Measurements from ENCODE around the gene TMEM170A.
"Not testable (repeated sequence)": the region's sequence is repeated elsewhere in the genome, so short reads cannot be mapped to it uniquely, and the experiment has no call there.

The TMEM170A gene, protein sequence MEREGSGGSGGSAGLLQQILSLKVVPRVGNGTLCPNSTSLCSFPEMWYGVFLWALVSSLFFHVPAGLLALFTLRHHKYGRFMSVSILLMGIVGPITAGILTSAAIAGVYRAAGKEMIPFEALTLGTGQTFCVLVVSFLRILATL

GRCh38 chr16:75464122-75464918 is at the start of gene TMEM170A:
TMEM170A (minus strand) TSS chr16:75464689; CDS start chr16:75464600, 89 bp downstream.
- H3K27ac Mint-ChIP-seq, result peak within 1 kb of the TSS; percentile 93
- ATAC-seq (peak; percentile 95), DNase-seq (ENCODE audit: low spot score in 2 of 2) (peak; percentile 99)
- H3K36me3 Mint-ChIP-seq, result peaks cover 16% of the 10 kb centered on the region
- peak within 1 kb of the TSS; percentile 92 for H3K4me3 Mint-ChIP-seq
- no peaks in the 10 kb centered on the region for H3K9me3 Mint-ChIP-seq
- peaks cover 49% of the 10 kb centered on the region for H3K4me1 Mint-ChIP-seq

DNA sequence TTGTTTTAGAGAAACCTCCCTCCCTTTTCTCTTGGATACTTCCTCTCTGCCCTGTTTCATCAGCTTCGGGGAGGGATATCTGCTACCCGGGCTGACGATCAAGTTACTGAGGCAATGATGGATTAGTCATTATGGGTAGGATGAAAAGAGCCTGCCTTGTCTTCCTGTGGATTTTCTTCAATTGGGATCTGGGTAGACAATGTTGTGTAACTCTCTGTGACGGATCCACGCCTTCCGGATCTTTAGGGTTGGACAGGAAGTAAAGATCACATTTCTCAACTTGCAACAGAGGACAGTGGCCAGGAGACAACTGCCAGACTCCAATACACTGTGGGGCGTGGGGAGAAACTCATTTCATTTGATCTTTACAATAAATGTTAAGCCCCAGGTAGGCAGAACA is 42.1 kb upstream of the TMEM170A start:
- H3K4me1 Mint-ChIP-seq, result no peaks in the 10 kb centered on the region
- DNase-seq (ENCODE audit: low spot score in 2 of 2), result no peak

GRCh38 chr16:75506107-75506506 is 41.6 kb upstream of the TMEM170A start:
- Mint-ChIP-seq H3K36me3 (no peaks in the 10 kb centered on the region), H3K4me3 (no peak overlapping the region), H3K4me1 (no peaks in the 10 kb centered on the region), H3K9me3 (no peaks in the 10 kb centered on the region), H3K27ac (no peak overlapping the region)
- DNase-seq (ENCODE audit: low spot score in 2 of 2) (no peak), ATAC-seq (no peak)

More for the DNA sequence above, 42.1 kb upstream of the TMEM170A start:
- no peak overlapping the region for H3K27ac Mint-ChIP-seq
- no peaks in the 10 kb centered on the region for H3K9me3 Mint-ChIP-seq
- H3K4me3 Mint-ChIP-seq, result no peak overlapping the region
- ATAC-seq, result no peak
- no peaks in the 10 kb centered on the region for H3K36me3 Mint-ChIP-seq

DNA sequence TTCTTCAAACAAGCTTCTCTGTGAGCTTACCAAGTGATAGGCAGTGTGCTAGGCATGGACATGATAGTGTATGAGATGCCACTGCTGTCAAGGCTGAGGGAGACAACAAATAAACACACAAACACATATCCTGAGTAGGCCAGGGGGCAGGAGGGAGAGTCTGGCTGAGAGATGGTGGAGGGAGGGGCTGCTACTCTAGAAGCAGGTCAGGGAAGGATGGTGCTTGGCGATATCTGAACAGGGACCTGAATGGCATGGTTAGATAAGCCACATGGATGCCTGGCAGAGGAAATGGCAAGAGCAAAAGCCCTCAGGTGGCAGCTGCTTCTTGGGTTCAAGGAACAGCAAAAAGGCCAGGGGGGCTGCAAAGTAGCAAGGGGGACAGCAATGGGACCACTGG is 39.3 kb upstream of the TMEM170A start:
- ATAC-seq, result no peak

GRCh38 chr16:75502916-75503605 is 38.6 kb upstream of the TMEM170A start:
- Mint-ChIP-seq H3K27ac (no peak overlapping the region), H3K36me3 (no peaks in the 10 kb centered on the region), H3K4me1 (no peaks in the 10 kb centered on the region), H3K9me3 (no peaks in the 10 kb centered on the region), H3K4me3 (no peak overlapping the region)
- DNase-seq (ENCODE audit: low spot score in 2 of 2), result no peak
- no peak for ATAC-seq

More for the DNA sequence above, 39.3 kb upstream of the TMEM170A start:
- no peaks in the 10 kb centered on the region for H3K4me1 Mint-ChIP-seq
- H3K36me3 Mint-ChIP-seq, result no peaks in the 10 kb centered on the region
- no peak for DNase-seq (ENCODE audit: low spot score in 2 of 2)
- H3K27ac Mint-ChIP-seq, result no peak overlapping the region
- no peaks in the 10 kb centered on the region for H3K9me3 Mint-ChIP-seq
- no peak overlapping the region for H3K4me3 Mint-ChIP-seq

DNA sequence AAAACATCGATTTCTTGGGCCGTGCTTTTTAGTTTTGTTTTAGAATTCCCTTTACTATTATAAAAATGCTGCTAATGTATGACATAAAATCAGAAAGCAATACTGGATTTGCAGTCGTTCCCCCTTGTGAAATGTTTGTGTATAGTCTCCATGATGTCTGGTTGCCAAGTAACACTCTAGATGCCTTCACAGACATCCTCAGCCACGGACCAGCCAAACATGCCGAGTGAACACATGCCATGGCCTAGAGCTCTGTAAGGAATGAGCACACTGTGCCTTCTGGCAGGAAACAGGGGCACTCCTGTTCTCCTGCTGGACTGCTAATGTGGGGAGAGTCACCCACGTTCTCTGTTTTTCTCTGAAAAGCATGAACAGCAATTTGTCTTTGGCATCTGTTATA is 37.3 kb upstream of the TMEM170A start:
- not testable (repeated sequence) for ATAC-seq; DNase-seq (ENCODE audit: low spot score in 2 of 2); H3K9me3 Mint-ChIP-seq; H3K36me3 Mint-ChIP-seq; H3K4me1 Mint-ChIP-seq; H3K27ac Mint-ChIP-seq; H3K4me3 Mint-ChIP-seq

DNA sequence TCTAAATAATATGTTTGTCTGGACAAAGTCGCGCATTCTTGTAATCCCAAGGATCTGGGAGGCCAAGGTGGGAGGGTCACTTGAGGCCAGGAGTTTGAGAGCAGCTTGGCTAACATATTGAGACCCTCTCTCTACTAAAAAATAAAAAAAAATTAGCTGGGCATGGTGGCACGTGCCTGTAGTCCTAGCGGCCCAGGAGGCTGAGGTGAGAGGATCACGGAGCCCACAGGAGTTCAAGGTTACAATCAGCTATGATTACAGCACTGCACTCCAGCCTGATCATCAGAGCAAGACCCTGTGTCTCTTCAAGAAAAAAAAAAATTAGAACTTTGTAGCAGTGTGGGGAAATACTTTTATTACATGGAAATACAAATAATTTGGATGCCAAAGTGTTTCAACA is 36.9 kb upstream of the TMEM170A start:
- H3K4me3 Mint-ChIP-seq, result no peak overlapping the region
- no peaks in the 10 kb centered on the region for H3K9me3 Mint-ChIP-seq
- H3K4me1 Mint-ChIP-seq, result no peaks in the 10 kb centered on the region
- no peak overlapping the region for H3K27ac Mint-ChIP-seq
- DNase-seq (ENCODE audit: low spot score in 2 of 2), result no peak
- H3K36me3 Mint-ChIP-seq, result no peaks in the 10 kb centered on the region
- no peak for ATAC-seq

DNA sequence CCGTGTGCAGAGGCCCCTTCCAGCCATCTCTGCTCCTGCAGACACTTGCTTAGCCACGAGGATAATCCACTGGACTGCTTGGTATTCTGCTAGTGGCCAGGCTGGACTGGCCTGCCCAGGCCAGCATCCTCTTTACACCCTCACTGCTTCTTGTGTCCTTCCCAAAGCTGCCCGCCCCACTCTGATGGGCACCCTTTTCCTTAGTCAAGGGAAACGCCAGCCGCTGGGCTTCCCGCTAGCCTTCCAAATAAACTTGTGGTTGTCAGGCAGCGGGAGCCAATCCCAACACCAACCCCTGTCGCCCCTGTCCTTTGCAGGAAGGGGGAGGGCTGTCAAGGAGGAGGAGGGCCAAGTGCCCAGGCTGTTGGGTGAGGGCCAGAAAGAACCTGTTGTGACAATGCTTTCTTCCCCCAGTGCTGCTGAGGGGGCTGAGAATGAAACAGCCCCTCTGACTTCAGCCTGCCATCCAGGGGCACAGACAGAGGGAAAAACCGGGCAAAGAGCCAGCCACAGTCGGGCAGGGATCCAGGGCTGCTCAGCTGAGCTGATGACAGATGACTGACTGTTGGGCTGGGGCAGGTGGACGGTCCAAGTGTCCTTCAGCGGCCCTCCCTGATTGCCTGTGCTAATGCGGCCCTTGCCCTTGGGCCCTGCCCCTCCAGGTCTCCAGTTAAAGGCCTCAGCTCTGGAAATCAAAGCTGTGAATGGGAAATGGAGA is 34.3 kb upstream of the TMEM170A start:
- H3K4me1 Mint-ChIP-seq; H3K27ac Mint-ChIP-seq; H3K36me3 Mint-ChIP-seq; H3K9me3 Mint-ChIP-seq; DNase-seq (ENCODE audit: low spot score in 2 of 2); ATAC-seq; H3K4me3 Mint-ChIP-seq: not testable (repeated sequence)

DNA sequence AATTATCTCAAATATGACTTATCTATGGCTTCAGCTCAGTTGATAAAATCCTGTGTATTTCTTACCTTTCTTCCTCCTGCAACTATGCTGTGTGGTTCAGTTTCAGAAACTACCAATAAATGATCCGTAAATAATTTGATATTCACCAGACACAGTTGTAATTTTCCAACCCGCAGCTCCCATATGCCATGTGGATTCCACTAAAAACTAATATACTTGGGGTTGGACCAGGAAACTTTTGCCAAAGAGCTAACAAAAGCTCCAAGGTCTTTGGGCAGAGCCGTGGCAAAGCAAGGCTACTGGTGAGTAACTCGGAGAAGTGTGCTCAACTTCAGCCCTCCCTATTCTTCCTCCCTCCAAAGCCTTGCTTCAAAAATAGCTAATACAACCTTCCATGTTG is 33.1 kb upstream of the TMEM170A start:
- no peak for DNase-seq (ENCODE audit: low spot score in 2 of 2)
- no peak for ATAC-seq
- Mint-ChIP-seq H3K27ac (no peak overlapping the region), H3K4me3 (no peak overlapping the region), H3K4me1 (peaks cover 7% of the 10 kb centered on the region), H3K9me3 (no peaks in the 10 kb centered on the region), H3K36me3 (no peaks in the 10 kb centered on the region)

GRCh38 chr16:75495076-75495674 is 30.7 kb upstream of the TMEM170A start, which contains the start of gene CHST6:
CHST6 (minus strand) TSS chr16:75495441; CDS start chr16:75479828, 15,613 bp downstream.
- DNase-seq (ENCODE audit: low spot score in 2 of 2), result peak in 1 of 2 donors; percentile 56
- ATAC-seq, result peak; percentile 81
- H3K9me3 Mint-ChIP-seq, result no peaks in the 10 kb centered on the region
- peaks cover 7% of the 10 kb centered on the region for H3K4me1 Mint-ChIP-seq
- H3K36me3 Mint-ChIP-seq, result no peaks in the 10 kb centered on the region
- H3K27ac Mint-ChIP-seq, result peak within 1 kb of the TSS; percentile 48
- peak within 1 kb of the TSS; percentile 67 for H3K4me3 Mint-ChIP-seq

DNA sequence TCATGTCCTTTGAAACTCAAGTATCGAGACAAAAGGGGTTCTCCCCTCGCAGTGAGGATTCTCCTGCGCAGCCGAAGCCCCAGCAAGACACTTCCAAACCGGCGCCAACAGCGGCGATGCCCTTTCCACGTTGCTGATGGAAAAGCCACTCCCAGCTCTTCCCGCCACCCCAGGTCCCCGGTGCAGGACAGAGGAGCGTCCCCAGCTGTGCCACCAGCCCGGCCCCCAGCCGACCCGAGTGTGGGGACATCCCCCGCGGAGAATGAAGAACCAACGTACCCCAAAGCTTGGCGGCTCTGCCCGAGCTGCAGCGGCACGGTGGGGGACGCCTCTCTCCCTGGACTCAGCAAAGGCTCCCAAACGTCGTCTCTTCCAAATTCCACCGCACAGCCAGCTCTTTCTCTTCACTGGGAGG is 30.2 kb upstream of the TMEM170A start:
- no peak for DNase-seq (ENCODE audit: low spot score in 2 of 2)
- Mint-ChIP-seq H3K27ac (peak overlapping the region; percentile 48), H3K4me1 (peaks cover 7% of the 10 kb centered on the region), H3K4me3 (peak overlapping the region; percentile 67), H3K36me3 (no peaks in the 10 kb centered on the region), H3K9me3 (no peaks in the 10 kb centered on the region)
- ATAC-seq, result no peak

DNA sequence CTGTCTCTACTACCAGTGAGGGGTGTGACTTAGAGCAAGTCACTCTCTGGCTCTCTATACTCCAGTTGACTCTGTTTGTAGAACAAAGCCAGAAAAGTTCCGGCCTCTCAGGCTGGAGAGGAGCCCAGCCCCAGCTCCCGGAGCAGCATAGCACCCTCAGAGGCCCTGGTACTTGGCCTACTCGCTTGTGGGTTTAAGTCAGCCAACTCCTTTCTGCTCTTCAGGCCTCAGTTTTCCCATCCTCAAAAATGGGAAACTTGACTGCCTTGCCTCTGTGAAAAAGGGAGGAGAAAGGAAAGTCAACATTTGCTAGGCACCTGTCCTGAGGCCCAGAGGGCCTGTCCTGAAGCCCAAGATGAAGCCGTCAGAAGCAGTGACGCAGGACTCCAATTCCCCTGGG is 29.7 kb upstream of the TMEM170A start:
- ATAC-seq (no peak), DNase-seq (ENCODE audit: low spot score in 2 of 2) (no peak)
- peak overlapping the region; percentile 67 for H3K4me3 Mint-ChIP-seq
- peaks cover 7% of the 10 kb centered on the region for H3K4me1 Mint-ChIP-seq
- H3K9me3 Mint-ChIP-seq, result no peaks in the 10 kb centered on the region
- H3K36me3 Mint-ChIP-seq, result no peaks in the 10 kb centered on the region
- no peak overlapping the region for H3K27ac Mint-ChIP-seq

DNA sequence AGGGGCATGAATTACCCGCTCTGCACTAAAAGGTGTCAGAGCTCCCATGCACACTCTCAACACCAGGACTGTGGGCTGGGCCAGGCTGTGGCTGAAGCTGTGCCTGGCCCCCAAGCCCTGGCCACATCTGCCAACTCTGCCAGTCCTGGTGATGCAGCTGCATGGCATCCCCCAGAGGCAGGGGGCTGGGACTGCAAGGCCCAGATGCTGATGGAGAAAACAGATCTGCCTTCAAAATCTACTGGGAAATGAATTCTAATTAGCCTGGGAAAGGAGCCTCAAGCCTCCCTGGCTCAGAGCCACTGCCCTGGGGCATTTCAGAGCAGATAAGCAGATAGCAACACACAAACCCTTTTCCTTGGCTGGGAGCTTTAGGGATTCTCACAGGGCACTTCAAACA is 27.4 kb upstream of the TMEM170A start:
- peak; percentile 41 for ATAC-seq
- Mint-ChIP-seq H3K4me3 (no peak overlapping the region), H3K36me3 (no peaks in the 10 kb centered on the region), H3K27ac (no peak overlapping the region), H3K4me1 (peaks cover 7% of the 10 kb centered on the region), H3K9me3 (no peaks in the 10 kb centered on the region)
- DNase-seq (ENCODE audit: low spot score in 2 of 2), result no peak

GRCh38 chr16:75488322-75488721 is 23.8 kb upstream of the TMEM170A start:
- H3K4me1 Mint-ChIP-seq, result no peaks in the 10 kb centered on the region
- no peaks in the 10 kb centered on the region for H3K36me3 Mint-ChIP-seq
- DNase-seq (ENCODE audit: low spot score in 2 of 2) (no peak), ATAC-seq (no peak)
- H3K27ac Mint-ChIP-seq, result no peak overlapping the region
- H3K9me3 Mint-ChIP-seq, result no peaks in the 10 kb centered on the region
- H3K4me3 Mint-ChIP-seq, result no peak overlapping the region
